ENCODE measurements around the gene MECP2.

Gene MECP2

GRCh38 chrX:154132366-154132765 lies 34.8 kb upstream of the MECP2 start:
- Histone ChIP-seq H3K9ac (ENCODE audit: low read depth in 1 of 2, low read length in 2 of 2) (no peak overlapping the region), H3K9me3 (ENCODE audit: control insufficient read depth in 2 of 2, low read length in 2 of 2) (no peaks in the 10 kb centered on the region), H3K27ac (ENCODE audit: low read depth in 2 of 2, low read length in 2 of 2) (no peak overlapping the region), H3K27me3 (ENCODE audit: control insufficient read depth in 2 of 2, insufficient read depth in 2 of 2, low read length in 2 of 2) (peaks cover 0 to 4% of the 10 kb centered on the region in 2 donors), H3K36me3 (ENCODE audit: control insufficient read depth in 2 of 2, insufficient read depth in 2 of 2, low read length in 2 of 2) (no peaks in the 10 kb centered on the region), H3K4me1 (ENCODE audit: control insufficient read depth in 2 of 2, insufficient read depth in 2 of 2, low read length in 2 of 2) (no peaks in the 10 kb centered on the region), H3K4me3 (ENCODE audit: low read length in 2 of 2) (no peak overlapping the region)

- Histone ChIP-seq H3K4me3 (ENCODE audit: low read length in 2 of 2) (no peak overlapping the region), H3K36me3 (ENCODE audit: control insufficient read depth in 2 of 2, insufficient read depth in 2 of 2, low read length in 2 of 2) (no peaks in the 10 kb centered on the region), H3K9me3 (ENCODE audit: control insufficient read depth in 2 of 2, low read length in 2 of 2) (no peaks in the 10 kb centered on the region), H3K9ac (ENCODE audit: low read depth in 1 of 2, low read length in 2 of 2) (no peak overlapping the region), H3K27me3 (ENCODE audit: control insufficient read depth in 2 of 2, insufficient read depth in 2 of 2, low read length in 2 of 2) (peaks cover 0 to 4% of the 10 kb centered on the region in 2 donors), H3K4me1 (ENCODE audit: control insufficient read depth in 2 of 2, insufficient read depth in 2 of 2, low read length in 2 of 2) (no peaks in the 10 kb centered on the region), H3K27ac (ENCODE audit: low read depth in 2 of 2, low read length in 2 of 2) (no peak overlapping the region)
These were observed 34.4 kb upstream of the MECP2 start for GRCh38 chrX:154131955-154132354.

- no peaks in the 10 kb centered on the region for H3K9me3 ChIP-seq (ENCODE audit: control insufficient read depth in 2 of 2, low read length in 2 of 2)
- no peak overlapping the region for H3K4me3 ChIP-seq (ENCODE audit: low read length in 2 of 2)
- peaks cover 0 to 5% of the 10 kb centered on the region in 2 donors for H3K27me3 ChIP-seq (ENCODE audit: control insufficient read depth in 2 of 2, insufficient read depth in 2 of 2, low read length in 2 of 2)
- H3K4me1 ChIP-seq (ENCODE audit: control insufficient read depth in 2 of 2, insufficient read depth in 2 of 2, low read length in 2 of 2): peaks cover 2 to 5% of the 10 kb centered on the region in 2 donors
- H3K9ac ChIP-seq (ENCODE audit: low read depth in 1 of 2, low read length in 2 of 2): no peak overlapping the region
- H3K36me3 ChIP-seq (ENCODE audit: control insufficient read depth in 2 of 2, insufficient read depth in 2 of 2, low read length in 2 of 2): no peaks in the 10 kb centered on the region
- no peak overlapping the region for H3K27ac ChIP-seq (ENCODE audit: low read depth in 2 of 2, low read length in 2 of 2)
These were observed 28.6 kb upstream of the MECP2 start for GRCh38 chrX:154126101-154126500.

- Histone ChIP-seq H3K9ac (ENCODE audit: low read depth in 1 of 2, low read length in 2 of 2) (no peak overlapping the region), H3K4me3 (ENCODE audit: low read length in 2 of 2) (no peak overlapping the region), H3K36me3 (ENCODE audit: control insufficient read depth in 2 of 2, insufficient read depth in 2 of 2, low read length in 2 of 2) (no peaks in the 10 kb centered on the region), H3K4me1 (ENCODE audit: control insufficient read depth in 2 of 2, insufficient read depth in 2 of 2, low read length in 2 of 2) (peaks cover 2 to 5% of the 10 kb centered on the region in 2 donors), H3K27me3 (ENCODE audit: control insufficient read depth in 2 of 2, insufficient read depth in 2 of 2, low read length in 2 of 2) (peaks cover 0 to 5% of the 10 kb centered on the region in 2 donors), H3K9me3 (ENCODE audit: control insufficient read depth in 2 of 2, low read length in 2 of 2) (no peaks in the 10 kb centered on the region), H3K27ac (ENCODE audit: low read depth in 2 of 2, low read length in 2 of 2) (no peak overlapping the region)
These were observed 28.0 kb upstream of the MECP2 start for GRCh38 chrX:154125391-154126040.

GRCh38 chrX:154123241-154124219 lies 26.0 kb upstream of the MECP2 start:
- no peak overlapping the region for H3K9ac ChIP-seq (ENCODE audit: low read depth in 1 of 2, low read length in 2 of 2)
- no peak overlapping the region for H3K4me3 ChIP-seq (ENCODE audit: low read length in 2 of 2)
- H3K27ac ChIP-seq (ENCODE audit: low read depth in 2 of 2, low read length in 2 of 2): peak overlapping the region in 1 of 2 donors; percentile 22
- no peaks in the 10 kb centered on the region for H3K9me3 ChIP-seq (ENCODE audit: control insufficient read depth in 2 of 2, low read length in 2 of 2)
- no peaks in the 10 kb centered on the region for H3K36me3 ChIP-seq (ENCODE audit: control insufficient read depth in 2 of 2, insufficient read depth in 2 of 2, low read length in 2 of 2)
- H3K27me3 ChIP-seq (ENCODE audit: control insufficient read depth in 2 of 2, insufficient read depth in 2 of 2, low read length in 2 of 2): peaks cover 0 to 5% of the 10 kb centered on the region in 2 donors
- H3K4me1 ChIP-seq (ENCODE audit: control insufficient read depth in 2 of 2, insufficient read depth in 2 of 2, low read length in 2 of 2): peaks cover 2 to 5% of the 10 kb centered on the region in 2 donors

GRCh38 chrX:154121961-154122360 lies 24.4 kb upstream of the MECP2 start:
- Histone ChIP-seq H3K4me1 (ENCODE audit: control insufficient read depth in 2 of 2, insufficient read depth in 2 of 2, low read length in 2 of 2) (peaks cover 2 to 5% of the 10 kb centered on the region in 2 donors), H3K27ac (ENCODE audit: low read depth in 2 of 2, low read length in 2 of 2) (no peak overlapping the region), H3K9ac (ENCODE audit: low read depth in 1 of 2, low read length in 2 of 2) (no peak overlapping the region), H3K36me3 (ENCODE audit: control insufficient read depth in 2 of 2, insufficient read depth in 2 of 2, low read length in 2 of 2) (no peaks in the 10 kb centered on the region), H3K27me3 (ENCODE audit: control insufficient read depth in 2 of 2, insufficient read depth in 2 of 2, low read length in 2 of 2) (peaks cover 0 to 8% of the 10 kb centered on the region in 2 donors), H3K9me3 (ENCODE audit: control insufficient read depth in 2 of 2, low read length in 2 of 2) (no peaks in the 10 kb centered on the region), H3K4me3 (ENCODE audit: low read length in 2 of 2) (no peak overlapping the region)

GRCh38 chrX:154121207-154121606 lies 23.7 kb upstream of the MECP2 start:
- Histone ChIP-seq H3K27ac (ENCODE audit: low read depth in 2 of 2, low read length in 2 of 2) (no peak overlapping the region), H3K9ac (ENCODE audit: low read depth in 1 of 2, low read length in 2 of 2) (no peak overlapping the region)

GRCh38 chrX:154120567-154120966 lies 23.1 kb upstream of the MECP2 start:
- H3K4me1 ChIP-seq (ENCODE audit: control insufficient read depth in 2 of 2, insufficient read depth in 2 of 2, low read length in 2 of 2): peaks cover 2 to 5% of the 10 kb centered on the region in 2 donors
- H3K36me3 ChIP-seq (ENCODE audit: control insufficient read depth in 2 of 2, insufficient read depth in 2 of 2, low read length in 2 of 2): no peaks in the 10 kb centered on the region
- H3K9ac ChIP-seq (ENCODE audit: low read depth in 1 of 2, low read length in 2 of 2): no peak overlapping the region
- H3K4me3 ChIP-seq (ENCODE audit: low read length in 2 of 2): no peak overlapping the region
- no peak overlapping the region for H3K27ac ChIP-seq (ENCODE audit: low read depth in 2 of 2, low read length in 2 of 2)
- H3K27me3 ChIP-seq (ENCODE audit: control insufficient read depth in 2 of 2, insufficient read depth in 2 of 2, low read length in 2 of 2): peaks cover 0 to 13% of the 10 kb centered on the region in 2 donors
- no peaks in the 10 kb centered on the region for H3K9me3 ChIP-seq (ENCODE audit: control insufficient read depth in 2 of 2, low read length in 2 of 2)

More at GRCh38 chrX:154121207-154121606, 23.7 kb upstream of the MECP2 start:
- H3K36me3 ChIP-seq (ENCODE audit: control insufficient read depth in 2 of 2, insufficient read depth in 2 of 2, low read length in 2 of 2): no peaks in the 10 kb centered on the region
- H3K4me3 ChIP-seq (ENCODE audit: low read length in 2 of 2): no peak overlapping the region
- H3K9me3 ChIP-seq (ENCODE audit: control insufficient read depth in 2 of 2, low read length in 2 of 2): no peaks in the 10 kb centered on the region
- H3K4me1 ChIP-seq (ENCODE audit: control insufficient read depth in 2 of 2, insufficient read depth in 2 of 2, low read length in 2 of 2): peaks cover 2 to 5% of the 10 kb centered on the region in 2 donors
- H3K27me3 ChIP-seq (ENCODE audit: control insufficient read depth in 2 of 2, insufficient read depth in 2 of 2, low read length in 2 of 2): peaks cover 0 to 13% of the 10 kb centered on the region in 2 donors

GRCh38 chrX:154117566-154117965 lies 20.0 kb upstream of the MECP2 start:
- Histone ChIP-seq H3K4me1 (ENCODE audit: control insufficient read depth in 2 of 2, insufficient read depth in 2 of 2, low read length in 2 of 2) (no peaks in the 10 kb centered on the region), H3K27me3 (ENCODE audit: control insufficient read depth in 2 of 2, insufficient read depth in 2 of 2, low read length in 2 of 2) (peaks cover 5 to 15% of the 10 kb centered on the region in 2 donors), H3K9ac (ENCODE audit: low read depth in 1 of 2, low read length in 2 of 2) (no peak overlapping the region), H3K27ac (ENCODE audit: low read depth in 2 of 2, low read length in 2 of 2) (no peak overlapping the region), H3K4me3 (ENCODE audit: low read length in 2 of 2) (no peak overlapping the region), H3K9me3 (ENCODE audit: control insufficient read depth in 2 of 2, low read length in 2 of 2) (no peaks in the 10 kb centered on the region), H3K36me3 (ENCODE audit: control insufficient read depth in 2 of 2, insufficient read depth in 2 of 2, low read length in 2 of 2) (no peaks in the 10 kb centered on the region)
